ENCODE measurements around the gene MYPN. TPM values are rescaled to one million over a fixed set of nuclear protein-coding genes. Genes with fewer than 3 reads are reported as not detected.

The MYPN gene
- total RNA-seq, 4 donors from 2014 or later: 118 to 342 (median 193) TPM

DNA sequence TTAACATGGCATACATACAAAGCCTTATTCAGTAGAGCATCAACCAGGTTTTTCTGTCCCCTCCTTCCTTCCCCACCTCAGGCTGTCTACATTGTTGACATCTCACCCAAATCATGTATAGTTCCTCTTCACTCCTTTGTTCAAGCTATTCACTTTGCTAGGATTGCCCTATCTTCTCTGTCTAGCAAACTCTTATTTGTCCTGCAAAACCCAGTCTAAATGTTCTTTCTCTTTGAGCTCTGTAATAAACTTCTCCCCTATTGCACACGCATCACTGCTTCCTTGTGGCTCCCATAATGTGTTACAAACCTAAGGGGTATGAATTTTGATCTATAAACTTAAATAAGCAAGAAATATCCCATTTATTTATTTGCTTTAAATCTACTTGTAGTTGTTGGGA is 36.8 kb downstream of the MYPN start:
- H3K27me3 ChIP-seq: no peaks in the 10 kb centered on the region
- in situ Hi-C loops (cut with MboI; ENCODE audit: low sequenced_read_pairs in 4 of 4): loop anchor here in 2 of 4 donors (5.0 to 10.0 kb wide), 2 partner anchors 51 to 59 kb away; no protein-coding TSS in a partner anchor
- ATAC-seq: no peak
- no peak overlapping the region for H3K4me3 ChIP-seq
- H3K9me3 ChIP-seq: no peaks in the 10 kb centered on the region
- TF ChIP-seq, protein P1, sequence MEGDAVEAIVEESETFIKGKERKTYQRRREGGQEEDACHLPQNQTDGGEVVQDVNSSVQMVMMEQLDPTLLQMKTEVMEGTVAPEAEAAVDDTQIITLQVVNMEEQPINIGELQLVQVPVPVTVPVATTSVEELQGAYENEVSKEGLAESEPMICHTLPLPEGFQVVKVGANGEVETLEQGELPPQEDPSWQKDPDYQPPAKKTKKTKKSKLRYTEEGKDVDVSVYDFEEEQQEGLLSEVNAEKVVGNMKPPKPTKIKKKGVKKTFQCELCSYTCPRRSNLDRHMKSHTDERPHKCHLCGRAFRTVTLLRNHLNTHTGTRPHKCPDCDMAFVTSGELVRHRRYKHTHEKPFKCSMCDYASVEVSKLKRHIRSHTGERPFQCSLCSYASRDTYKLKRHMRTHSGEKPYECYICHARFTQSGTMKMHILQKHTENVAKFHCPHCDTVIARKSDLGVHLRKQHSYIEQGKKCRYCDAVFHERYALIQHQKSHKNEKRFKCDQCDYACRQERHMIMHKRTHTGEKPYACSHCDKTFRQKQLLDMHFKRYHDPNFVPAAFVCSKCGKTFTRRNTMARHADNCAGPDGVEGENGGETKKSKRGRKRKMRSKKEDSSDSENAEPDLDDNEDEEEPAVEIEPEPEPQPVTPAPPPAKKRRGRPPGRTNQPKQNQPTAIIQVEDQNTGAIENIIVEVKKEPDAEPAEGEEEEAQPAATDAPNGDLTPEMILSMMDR (IDR thresholded peaks at IDR 0.05 in 4 of 5, conservative IDR thresholded peaks at IDR 0.05 in 1 of 5): no peak
- TF ChIP-seq POLR2A (IDR thresholded peaks at IDR 0.05): no peak
- H3K36me3 ChIP-seq: peaks cover 0 to 80% of the 10 kb centered on the region in 2 donors
- H3K27ac ChIP-seq: peak overlapping the region; percentile 79 to 88 (median 85)
- intact Hi-C loops (cut with DNase I; ENCODE audit: low total_unique reads): no loop called here
- peaks cover 32 to 44% of the 10 kb centered on the region in 2 donors for H3K4me1 ChIP-seq
- no peak for DNase-seq

DNA sequence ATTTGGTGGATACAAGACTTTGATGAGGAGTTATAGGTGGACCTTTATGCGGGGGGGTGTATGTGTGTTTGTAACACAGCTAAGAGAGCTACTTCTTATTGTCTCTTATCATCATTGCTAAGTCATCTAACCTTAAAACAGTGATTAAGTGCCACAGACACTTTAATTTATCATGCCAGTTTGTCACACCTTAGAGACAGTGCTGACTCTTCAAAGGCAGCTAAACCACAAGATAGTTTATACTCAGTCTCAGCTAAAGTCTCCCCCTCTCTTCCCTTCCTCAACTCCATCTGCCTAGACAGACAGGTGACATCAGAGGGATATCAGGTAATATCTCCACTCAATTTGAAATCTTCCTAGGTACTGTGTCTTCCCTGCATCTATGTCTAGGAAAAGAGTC is 42.2 kb downstream of the MYPN start:
- Histone ChIP-seq H3K4me3 (no peak overlapping the region), H3K27me3 (no peaks in the 10 kb centered on the region), H3K27ac (peak overlapping the region; percentile 79 to 88 (median 85)), H3K4me1 (peaks cover 49 to 73% of the 10 kb centered on the region in 2 donors), H3K9me3 (no peaks in the 10 kb centered on the region), H3K36me3 (peaks cover 0 to 46% of the 10 kb centered on the region in 2 donors)
- no peak for TF ChIP-seq POLR2A (IDR thresholded peaks at IDR 0.05)
- TF ChIP-seq, protein P1 (IDR thresholded peaks at IDR 0.05 in 4 of 5, conservative IDR thresholded peaks at IDR 0.05 in 1 of 5): no peak
- no peak for ATAC-seq
- intact Hi-C loops (cut with DNase I; ENCODE audit: low total_unique reads): loop anchor here (10.0 kb wide), 1 partner anchor 267 kb away; the partner anchor contains the start of gene SIRT1
- in situ Hi-C loops (cut with MboI; ENCODE audit: low sequenced_read_pairs in 4 of 4): loop anchor here in 3 of 4 donors (5.0 to 10.0 kb wide), 2 partner anchors 64 to 297 kb away; no protein-coding TSS in a partner anchor
- DNase-seq: no peak

DNA sequence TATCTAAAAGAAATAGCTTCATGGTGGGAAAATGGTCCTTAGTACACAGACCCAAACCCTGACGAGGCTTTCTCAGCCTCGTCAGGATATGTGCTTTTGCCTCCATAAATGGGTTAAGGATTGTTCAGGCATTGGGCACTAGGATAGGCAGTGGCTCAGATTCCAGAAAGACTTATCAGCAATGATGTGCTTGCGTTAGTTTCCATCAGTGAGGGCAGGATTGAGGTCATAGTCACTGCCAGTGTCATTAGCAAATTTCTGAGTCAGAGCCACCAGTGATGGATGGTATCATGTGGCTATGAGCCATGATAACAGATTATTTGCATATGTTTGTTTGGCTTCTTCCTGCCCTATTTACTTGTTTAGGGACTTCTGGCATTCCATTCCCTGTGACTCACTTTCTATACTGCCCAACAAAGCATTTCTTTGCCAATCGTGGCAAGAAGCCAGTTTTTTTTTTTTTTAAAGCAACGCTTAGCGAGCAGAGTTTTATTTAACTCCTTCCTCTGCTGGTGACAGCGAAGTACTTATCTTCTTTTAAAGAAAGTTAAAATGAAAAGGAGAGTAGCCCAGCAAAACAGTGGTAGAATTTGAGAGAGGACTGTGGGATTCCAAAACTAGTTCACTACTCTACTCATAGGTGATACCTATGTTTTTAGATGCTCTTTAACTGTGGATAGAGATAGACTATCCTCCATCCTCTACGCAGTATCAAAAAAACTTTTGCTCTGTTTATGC is 44.4 kb downstream of the MYPN start:
- Histone ChIP-seq H3K4me3 (no peak overlapping the region), H3K27me3 (no peaks in the 10 kb centered on the region), H3K27ac (peak overlapping the region; percentile 79 to 88 (median 85)), H3K9me3 (no peaks in the 10 kb centered on the region), H3K4me1 (peaks cover 44 to 74% of the 10 kb centered on the region in 2 donors), H3K36me3 (peaks cover 0 to 28% of the 10 kb centered on the region in 2 donors)
- in situ Hi-C loops (cut with MboI; ENCODE audit: low sequenced_read_pairs in 4 of 4): loop anchor here in 3 of 4 donors (5.0 to 10.0 kb wide), 2 partner anchors 66 to 299 kb away; no protein-coding TSS in a partner anchor
- peak; percentile 68 to 91 for ATAC-seq
- TF ChIP-seq, protein P1 (IDR thresholded peaks at IDR 0.05 in 4 of 5, conservative IDR thresholded peaks at IDR 0.05 in 1 of 5): no peak
- peak in 1 of 2 donors; percentile 8 for TF ChIP-seq POLR2A (IDR thresholded peaks at IDR 0.05)
- intact Hi-C loops (cut with DNase I; ENCODE audit: low total_unique reads): loop anchor here (10.0 kb wide), 1 partner anchor 269 kb away; the partner anchor contains the start of gene SIRT1
- DNase-seq: peak in 1 of 2 donors; percentile 52

DNA sequence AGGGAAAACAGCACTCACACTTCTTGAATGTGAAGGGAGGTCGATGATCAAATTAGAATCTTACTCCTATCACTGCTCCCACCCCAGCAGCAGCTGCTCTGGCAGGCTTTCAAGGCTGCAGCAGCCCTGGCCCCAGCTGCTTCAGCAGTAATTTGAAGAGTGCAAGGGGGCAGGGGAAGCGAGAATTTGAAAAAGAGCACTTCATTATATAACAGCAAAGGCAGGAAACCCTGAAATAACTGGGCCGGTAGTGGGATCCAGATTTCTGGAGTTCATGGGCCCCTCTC is 44.9 kb downstream of the MYPN start:
- H3K36me3 ChIP-seq: peaks cover 0 to 29% of the 10 kb centered on the region in 2 donors
- H3K27ac ChIP-seq: peak overlapping the region; percentile 79 to 88 (median 85)
- intact Hi-C loops (cut with DNase I; ENCODE audit: low total_unique reads) (loop anchor here (10.0 kb wide), 1 partner anchor 269 kb away; the partner anchor contains the start of gene SIRT1), in situ Hi-C loops (cut with MboI; ENCODE audit: low sequenced_read_pairs in 4 of 4) (loop anchor here in 3 of 4 donors (5.0 to 10.0 kb wide), 2 partner anchors 67 to 299 kb away; no protein-coding TSS in a partner anchor)
- ATAC-seq (peak in 1 of 2 donors; percentile 26), DNase-seq (peak in 1 of 2 donors; percentile 58)
- TF ChIP-seq POLR2A (IDR thresholded peaks at IDR 0.05): no peak
- TF ChIP-seq, protein P1 (IDR thresholded peaks at IDR 0.05 in 4 of 5, conservative IDR thresholded peaks at IDR 0.05 in 1 of 5): no peak
- peaks cover 44 to 77% of the 10 kb centered on the region in 2 donors for H3K4me1 ChIP-seq
- no peak overlapping the region for H3K4me3 ChIP-seq
- H3K9me3 ChIP-seq: no peaks in the 10 kb centered on the region
- H3K27me3 ChIP-seq: no peaks in the 10 kb centered on the region

Measured in gastrocnemius medialis (tissue), 4 donors.